T-cell (primary cell): ENCODE measurements around the gene LSM8. TPM values are rescaled to one million over a fixed set of nuclear protein-coding genes. Genes with fewer than 3 reads are reported as not detected.
A peak's percentile ranks its signal among the peaks of the same experiment; 100 is the strongest.

Experiments
- ATAC-seq, 4 experiments: fragments of 200-7000 bp in 3 of 4; fragments of 150-1000 bp in 1 of 4; cut with Tn5 transposase; replicated peaks in 1 of 4; 1 replicate in 3 of 4; 2 replicates in 1 of 4; pipeline ENCODE4 v1.10.0; 2021; ENCODE audit warnings: moderate library complexity in 3 of 4, mild to moderate bottlenecking in 2 of 4, moderate number of reproducible peaks in 1 of 4
- CTCF ChIA-PET, 2 donors: fragments of 300-600 bp; sonication (Branson Sonifier 250); formaldehyde crosslinking; loops; one replicate each; lab custom pipeline; 2022; ENCODE audit warnings: antibody characterized with exemption in 2 of 2; lab: Charles Lee
- POLR2A ChIA-PET, 2 donors: fragments of 300-600 bp; sonication (Branson Sonifier 250); formaldehyde crosslinking; loops; one replicate each; lab custom pipeline; 2022; ENCODE audit warnings: antibody characterized with exemption in 2 of 2; lab: Charles Lee
- DNase-seq, 35 experiments: peaks; one replicate each; pipeline versions ENCODE4 v3.0.0 to v3.0.0-alpha.2; 2013 to 2023
- H3K27ac ChIP-seq: one replicate; pipeline ENCODE4 v1.5.1; 2013; ENCODE audit warnings: low read length
- H3K27me3 ChIP-seq, 2 experiments: replicated peaks in 1 of 2; 1 replicate in 1 of 2; 2 replicates in 1 of 2; pipeline versions ENCODE4 v1.6.1 to v1.7.0; 2013; ENCODE audit warnings: low read length in 1 of 2, mixed read lengths in 1 of 2; ENCODE audit not compliant: control insufficient read depth in 2 of 2, insufficient read depth in 2 of 2; ENCODE audit errors: extremely low read depth in 1 of 2
- H3K36me3 ChIP-seq, 2 donors: 1 replicate in 1 of 2; 2 replicates in 1 of 2; pipeline versions ENCODE4 v1.6.1 to v1.7.0; 2013; ENCODE audit warnings: low read length in 1 of 2; ENCODE audit not compliant: control insufficient read depth in 2 of 2, insufficient read depth in 1 of 2; ENCODE audit errors: extremely low read depth in 1 of 2
- H3K4me1 ChIP-seq, 2 experiments: 1 replicate in 1 of 2; 2 replicates in 1 of 2; pipeline versions ENCODE4 v1.6.1 to v1.7.0; 2013; ENCODE audit warnings: low read length in 2 of 2, mixed read lengths in 1 of 2; ENCODE audit not compliant: insufficient read depth in 2 of 2, control insufficient read depth in 1 of 2; ENCODE audit errors: extremely low read depth in 1 of 2
- H3K4me3 ChIP-seq, 2 donors: 1 replicate in 1 of 2; 2 replicates in 1 of 2; pipeline versions ENCODE4 v1.5.1 to v1.7.0; 2013; ENCODE audit warnings: mild to moderate bottlenecking in 2 of 2, low read length in 1 of 2, moderate library complexity in 1 of 2; ENCODE audit not compliant: control insufficient read depth in 1 of 2; ENCODE audit errors: extremely low read depth in 1 of 2
- H3K9me3 ChIP-seq: 2 replicates; pipeline ENCODE4 v1.7.0; 2013
- H3K27ac Mint-ChIP-seq, 2 donors: one replicate each; pipeline ENCODE4 v1.8.0; 2020 to 2021; ENCODE audit warnings: mild to moderate bottlenecking in 2 of 2, mixed read lengths in 2 of 2
- H3K27me3 Mint-ChIP-seq, 2 donors: one replicate each; pipeline ENCODE4 v1.8.0; 2021 to 2022; ENCODE audit warnings: mixed read lengths in 2 of 2
- H3K36me3 Mint-ChIP-seq: one replicate; pipeline ENCODE4 v1.8.0; 2021; ENCODE audit warnings: mixed read lengths
- H3K4me1 Mint-ChIP-seq, 3 donors: one replicate each; pipeline ENCODE4 v1.8.0; 2020 to 2022; ENCODE audit warnings: mixed read lengths in 3 of 3, mild to moderate bottlenecking in 1 of 3
- H3K4me3 Mint-ChIP-seq, 3 donors: one replicate each; pipeline ENCODE4 v1.8.0; 2020 to 2022; ENCODE audit warnings: mild to moderate bottlenecking in 3 of 3, mixed read lengths in 3 of 3, moderate library complexity in 3 of 3
- H3K9me3 Mint-ChIP-seq, 3 donors: one replicate each; pipeline ENCODE4 v1.8.0; 2020 to 2022; ENCODE audit warnings: mixed read lengths in 3 of 3
- WGBS: methylation state at CpG from one replicate; pipeline ENCODE4 v1.1.5; 2013; ENCODE audit warnings: missing lambda C conversion rate; ENCODE audit not compliant: insufficient coverage; 5-methylcytosine and 5-hydroxymethylcytosine counted together
- total RNA-seq, 35 experiments: library from RNA in 6 of 35; stranded (reverse) in 6 of 35; fragments of 120-200 nt in 1 of 35; gene quantifications; one replicate each; pipeline versions ENCODE4 v1.2.1 to v1.2.4 and lab custom pipeline; 2013 to 2026

LSM8 gene
- total RNA-seq, 5 donors from 2014 or later (not counting 1 experiment from before 2014, with no cell fraction given), result 31.0 to 57.9 (median 51.5) TPM

DNA sequence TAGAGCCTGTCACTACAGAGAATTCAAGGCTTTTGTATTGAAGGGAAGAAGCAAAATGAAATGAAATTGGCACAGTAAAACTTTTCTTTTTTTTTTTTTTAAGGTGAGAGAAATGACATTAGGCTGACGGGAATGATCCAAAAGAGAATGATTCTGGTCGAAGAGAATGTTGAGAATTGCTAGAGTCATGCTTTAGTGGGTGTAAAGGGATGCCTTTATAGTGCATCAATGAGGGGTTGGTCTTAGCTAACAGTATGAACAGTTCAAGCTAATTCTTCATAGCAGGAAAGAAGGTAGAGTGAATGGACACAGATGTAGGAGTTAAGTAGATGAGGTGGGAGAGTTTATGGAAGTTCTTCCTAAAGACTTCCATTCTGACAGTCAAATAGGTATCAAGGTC lies 32.3 kb upstream of the LSM8 start:
- ChIA-PET POLR2A (interaction anchor here in 1 of 2 donors (0.6 kb wide), 1 partner anchor 13 kb away, joined by 3 read pairs; no protein-coding TSS in a partner anchor), CTCF (interaction anchor here (0.6 to 1.2 kb wide), 3 partner anchors 9 to 120 kb away, joined by 5 to 6 read pairs (median 5); no protein-coding TSS in a partner anchor)
- no peak overlapping the region for H3K27ac Mint-ChIP-seq
- H3K4me3 ChIP-seq, result no peak overlapping the region
- H3K4me1 Mint-ChIP-seq, result no peaks in the 10 kb centered on the region
- no peaks in the 10 kb centered on the region for H3K9me3 Mint-ChIP-seq
- no peak for ATAC-seq
- H3K4me3 Mint-ChIP-seq, result no peak overlapping the region
- WGBS, result 56% methylated on average over 1 of the region's 2 CpGs
- no peaks in the 10 kb centered on the region for H3K9me3 ChIP-seq
- no peak for DNase-seq
- H3K36me3 ChIP-seq, result no peaks in the 10 kb centered on the region
- no peaks in the 10 kb centered on the region for H3K4me1 ChIP-seq
- no peaks in the 10 kb centered on the region for H3K36me3 Mint-ChIP-seq
- H3K27me3 ChIP-seq, result peaks cover 0 to 3% of the 10 kb centered on the region in 2 experiments
- no peak overlapping the region for H3K27ac ChIP-seq
- H3K27me3 Mint-ChIP-seq, result peaks cover 21 to 22% of the 10 kb centered on the region in 2 donors

DNA sequence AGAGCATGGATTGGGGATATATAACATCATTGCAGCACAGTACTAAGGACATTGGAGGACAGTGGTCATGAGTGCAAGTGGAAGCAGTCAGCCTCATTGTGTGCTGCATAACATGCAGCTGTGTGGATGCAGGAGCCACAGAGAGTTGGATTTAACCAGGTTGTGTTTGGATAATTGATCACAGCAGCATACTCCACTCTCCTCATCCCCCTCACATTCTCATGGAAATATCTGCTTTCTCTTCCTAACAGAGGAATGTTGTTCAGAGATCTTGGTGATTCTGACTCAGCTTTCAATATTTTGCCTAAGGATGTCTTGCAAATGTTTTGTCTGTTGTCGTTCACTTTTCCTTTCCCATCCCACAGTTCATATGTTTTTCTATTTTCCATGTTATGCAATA lies 31.8 kb upstream of the LSM8 start:
- no peak overlapping the region for H3K27ac ChIP-seq
- POLR2A ChIA-PET, result interaction anchor here in 1 of 2 donors (0.6 kb wide), 1 partner anchor 12 kb away, joined by 3 read pairs; no protein-coding TSS in a partner anchor
- Mint-ChIP-seq H3K36me3 (no peaks in the 10 kb centered on the region), H3K4me1 (no peaks in the 10 kb centered on the region), H3K9me3 (no peaks in the 10 kb centered on the region), H3K27me3 (peaks cover 21 to 22% of the 10 kb centered on the region in 2 donors), H3K27ac (no peak overlapping the region), H3K4me3 (no peak overlapping the region)
- H3K4me3 ChIP-seq, result no peak overlapping the region
- no peaks in the 10 kb centered on the region for H3K4me1 ChIP-seq
- peaks cover 0 to 3% of the 10 kb centered on the region in 2 experiments for H3K27me3 ChIP-seq
- no CpG with 5 or more reads among the region's 1 CpG for WGBS
- no peaks in the 10 kb centered on the region for H3K9me3 ChIP-seq
- H3K36me3 ChIP-seq, result no peaks in the 10 kb centered on the region
- CTCF ChIA-PET, result interaction anchor here (0.6 to 1.2 kb wide), 2 partner anchors 9 to 120 kb away, joined by 5 to 6 read pairs; no protein-coding TSS in a partner anchor
- ATAC-seq (no peak), DNase-seq (no peak)

DNA sequence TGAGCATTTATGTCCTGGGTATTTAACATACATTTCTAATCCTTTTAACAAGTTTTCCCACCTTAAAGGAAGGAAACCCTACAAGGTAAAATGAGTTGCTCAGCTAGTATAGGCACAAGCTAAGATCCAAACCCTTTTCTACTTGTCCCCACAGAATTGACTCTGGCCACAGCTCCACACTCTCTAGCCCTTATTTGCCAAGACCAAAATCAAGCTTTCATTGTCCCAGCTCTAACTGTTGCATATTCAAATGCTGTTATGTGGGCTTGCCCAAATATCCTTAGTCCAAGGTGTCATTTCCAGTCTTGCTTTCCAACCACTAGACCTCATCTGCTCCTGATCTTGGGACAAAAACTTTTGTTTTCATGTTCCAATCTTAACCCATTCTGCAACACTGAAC lies 31.3 kb upstream of the LSM8 start:
- no peak overlapping the region for H3K27ac ChIP-seq
- ChIA-PET POLR2A (no interaction called here), CTCF (interaction anchor here in 1 of 2 donors (1.2 kb wide), 1 partner anchor 8 kb away, joined by 5 read pairs; no protein-coding TSS in a partner anchor)
- H3K36me3 ChIP-seq, result no peaks in the 10 kb centered on the region
- H3K27ac Mint-ChIP-seq, result no peak overlapping the region
- H3K27me3 Mint-ChIP-seq, result peaks cover 21 to 22% of the 10 kb centered on the region in 2 donors
- H3K9me3 ChIP-seq, result no peaks in the 10 kb centered on the region
- no peaks in the 10 kb centered on the region for H3K4me1 ChIP-seq
- ATAC-seq (no peak), DNase-seq (no peak)
- no peak overlapping the region for H3K4me3 Mint-ChIP-seq
- no peak overlapping the region for H3K4me3 ChIP-seq
- no peaks in the 10 kb centered on the region for H3K4me1 Mint-ChIP-seq
- peaks cover 0 to 3% of the 10 kb centered on the region in 2 experiments for H3K27me3 ChIP-seq
- H3K36me3 Mint-ChIP-seq, result no peaks in the 10 kb centered on the region
- H3K9me3 Mint-ChIP-seq, result no peaks in the 10 kb centered on the region

DNA sequence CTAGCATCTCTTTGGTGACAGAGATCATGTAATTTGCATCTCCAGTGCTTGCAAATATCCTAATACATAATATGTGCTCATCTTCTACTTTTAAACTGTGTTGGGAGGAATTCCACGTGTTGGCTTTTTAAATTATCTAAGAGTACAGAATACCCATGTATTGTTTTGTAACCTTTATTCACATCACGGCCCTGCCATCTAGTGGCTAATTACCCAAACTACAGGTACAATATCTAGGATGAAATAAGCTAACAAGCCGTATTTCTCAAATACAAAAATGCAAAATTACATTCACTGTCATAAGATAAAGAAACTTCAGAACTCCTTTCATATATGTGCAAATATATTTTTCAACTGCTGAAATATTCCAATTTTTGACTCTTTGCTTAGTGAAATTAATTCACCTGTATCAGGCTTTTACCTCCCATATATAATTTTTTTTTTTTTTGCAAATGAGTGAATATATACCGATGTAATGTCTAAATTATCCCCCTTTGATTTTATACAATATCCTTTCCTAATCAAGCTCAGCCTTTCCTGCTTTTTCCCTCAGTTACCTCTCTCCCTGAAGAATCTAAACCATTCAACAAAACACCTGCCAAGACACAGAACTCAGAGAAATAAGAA lies 30.3 kb upstream of the LSM8 start:
- ChIA-PET POLR2A (interaction anchor here in 1 of 2 donors (0.6 kb wide), 1 partner anchor 401 kb away, joined by 5 read pairs; no protein-coding TSS in a partner anchor), CTCF (interaction anchor here (0.6 to 1.5 kb wide), 13 partner anchors 8 to 1976 kb away, joined by 3 to 6 read pairs (median 4); no protein-coding TSS in a partner anchor)
- Histone ChIP-seq H3K36me3 (no peaks in the 10 kb centered on the region), H3K4me1 (no peaks in the 10 kb centered on the region), H3K27ac (no peak overlapping the region), H3K4me3 (no peak overlapping the region), H3K9me3 (peaks cover 2% of the 10 kb centered on the region), H3K27me3 (peaks cover 0 to 3% of the 10 kb centered on the region in 2 experiments)
- Mint-ChIP-seq H3K27me3 (peaks cover 21 to 22% of the 10 kb centered on the region in 2 donors), H3K4me3 (no peak overlapping the region), H3K36me3 (peaks cover 4% of the 10 kb centered on the region), H3K9me3 (peaks cover 3 to 5% (median 4%) of the 10 kb centered on the region in 3 donors), H3K27ac (no peak overlapping the region), H3K4me1 (no peaks in the 10 kb centered on the region)
- no CpG with 5 or more reads among the region's 4 CpGs for WGBS
- ATAC-seq (no peak), DNase-seq (peak in 13 of 35 experiments; percentile 1 to 58 (median 6))

DNA sequence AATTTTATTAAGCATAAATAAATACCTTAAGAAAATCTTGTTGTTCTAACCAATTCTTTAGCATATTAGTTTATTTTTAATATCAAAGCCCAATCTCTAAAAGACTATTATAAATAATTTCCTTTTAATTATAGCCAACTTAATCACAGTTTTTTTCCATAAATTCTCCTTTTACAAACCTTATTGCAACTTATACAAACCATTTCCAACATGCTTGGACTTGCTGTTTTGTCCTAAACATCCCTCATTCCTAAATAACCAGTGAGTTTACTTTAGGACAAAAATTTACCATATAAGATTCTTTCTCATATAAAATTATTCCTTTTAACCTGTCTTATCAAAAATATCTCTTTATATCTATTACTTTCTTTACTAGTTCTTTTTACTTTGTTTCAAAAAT lies 25.2 kb upstream of the LSM8 start:
- Histone ChIP-seq H3K4me3 (no peak overlapping the region), H3K9me3 (peaks cover 2% of the 10 kb centered on the region), H3K4me1 (no peaks in the 10 kb centered on the region), H3K27ac (no peak overlapping the region), H3K36me3 (no peaks in the 10 kb centered on the region), H3K27me3 (no peaks in the 10 kb centered on the region)
- no peak for DNase-seq
- no peak for ATAC-seq
- CTCF ChIA-PET, result interaction anchor here (0.6 to 1.5 kb wide), 3 partner anchors 12 to 759 kb away, joined by 3 to 4 read pairs (median 3); no protein-coding TSS in a partner anchor
- Mint-ChIP-seq H3K27me3 (peaks cover 12 to 19% of the 10 kb centered on the region in 2 donors), H3K36me3 (peaks cover 4% of the 10 kb centered on the region), H3K4me3 (no peak overlapping the region), H3K27ac (no peak overlapping the region), H3K9me3 (peaks cover 3 to 5% (median 4%) of the 10 kb centered on the region in 3 donors), H3K4me1 (no peaks in the 10 kb centered on the region)
- POLR2A ChIA-PET, result no interaction called here

DNA sequence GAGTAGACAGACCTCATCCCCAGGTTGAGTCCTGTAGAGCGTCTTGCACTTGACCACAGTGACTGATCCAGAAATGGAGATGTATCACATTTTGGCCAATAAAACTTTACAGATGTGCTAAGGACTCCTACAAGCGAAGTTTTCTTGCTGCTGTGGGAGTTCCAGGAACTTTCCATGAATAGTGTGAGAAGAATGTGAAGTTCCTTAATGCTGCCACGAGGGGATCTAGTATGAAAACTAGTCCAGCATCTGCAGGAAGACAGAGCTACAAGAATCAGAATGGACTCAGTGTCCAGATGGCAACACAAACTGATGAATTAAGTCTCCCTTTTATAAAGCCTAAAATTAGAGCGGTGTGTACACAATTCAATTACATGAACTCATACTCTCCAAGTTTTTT lies 14.8 kb upstream of the LSM8 start:
- H3K36me3 ChIP-seq, result no peaks in the 10 kb centered on the region
- no peak overlapping the region for H3K4me3 ChIP-seq
- H3K4me1 ChIP-seq, result no peaks in the 10 kb centered on the region
- Mint-ChIP-seq H3K9me3 (no peaks in the 10 kb centered on the region), H3K4me1 (no peaks in the 10 kb centered on the region), H3K27me3 (peaks cover 44 to 45% of the 10 kb centered on the region in 2 donors), H3K4me3 (no peak overlapping the region), H3K27ac (no peak overlapping the region), H3K36me3 (no peaks in the 10 kb centered on the region)
- H3K27me3 ChIP-seq, result no peaks in the 10 kb centered on the region
- no peak for ATAC-seq
- no peaks in the 10 kb centered on the region for H3K9me3 ChIP-seq
- CTCF ChIA-PET, result interaction anchor here (1.1 to 1.3 kb wide), 2 partner anchors 15 to 21 kb away, joined by 3 to 4 read pairs; no protein-coding TSS in a partner anchor
- POLR2A ChIA-PET, result no interaction called here
- no peak overlapping the region for H3K27ac ChIP-seq
- 55% methylated on average over 2 of the region's 4 CpGs for WGBS
- DNase-seq, result no peak
